Glutamatergic neuron (in vitro differentiated cells): ENCODE results near the gene RAB30. TPM values are rescaled to one million over a fixed set of nuclear protein-coding genes. Genes with fewer than 3 reads are reported as not detected.
A peak's percentile ranks its signal among the peaks of the same experiment; 100 is the strongest.
"Not testable (repeated sequence)": the region's sequence is repeated elsewhere in the genome, so short reads cannot be mapped to it uniquely, and the experiment has no call there.

Source experiments
- DNase-seq: peaks from one replicate; pipeline ENCODE4 v3.0.0; 2022
- H3K27ac Mint-ChIP-seq: one replicate; pipeline ENCODE4 v1.8.0; 2020; ENCODE audit warnings: mild to moderate bottlenecking, mixed read lengths, inconsistent platforms; ENCODE audit not compliant: unreplicated experiment
- H3K27me3 Mint-ChIP-seq: one replicate; pipeline ENCODE4 v1.8.0; 2020; ENCODE audit warnings: mild to moderate bottlenecking, moderate library complexity, mixed read lengths, inconsistent platforms; ENCODE audit not compliant: unreplicated experiment
- H3K36me3 Mint-ChIP-seq: one replicate; pipeline ENCODE4 v1.8.0; 2020; ENCODE audit warnings: mild to moderate bottlenecking, mixed read lengths, inconsistent platforms; ENCODE audit not compliant: unreplicated experiment
- H3K4me1 Mint-ChIP-seq: one replicate; pipeline ENCODE4 v1.8.0; 2020; ENCODE audit warnings: mild to moderate bottlenecking, low read depth, mixed read lengths, inconsistent platforms; ENCODE audit not compliant: unreplicated experiment
- H3K4me3 Mint-ChIP-seq: one replicate; pipeline ENCODE4 v1.8.0; 2020; ENCODE audit warnings: mild to moderate bottlenecking, mixed read lengths, inconsistent platforms; ENCODE audit not compliant: unreplicated experiment
- H3K9me3 Mint-ChIP-seq: one replicate; pipeline ENCODE4 v1.8.0; 2020; ENCODE audit warnings: mild to moderate bottlenecking, moderate library complexity, mixed read lengths, inconsistent platforms; ENCODE audit not compliant: unreplicated experiment
- CTCF ChIP-seq: fragments of 200-600 bp; sonication (generic); IDR thresholded peaks from one replicate; pipeline ENCODE4 v1.5.0; 2021; ENCODE audit not compliant: partially characterized antibody, unreplicated experiment
- total RNA-seq: library from RNA; stranded (reverse); fragmentation: NEBNext Ultra II Directional; extraction: Animal tissue kit (Norgen Biotek cat#: 25700); gene quantifications from one replicate; pipeline ENCODE4 v1.2.1, GENCODE V29; 2021; ENCODE audit not compliant: unreplicated experiment

Gene RAB30
- total RNA-seq, 1 donor from 2014 or later = 59.4 TPM

GRCh38 chr11:83012168-83013067 lies 59.3 kb downstream of the RAB30 start:
- no peak overlapping the region for H3K4me3 Mint-ChIP-seq
- H3K4me1 Mint-ChIP-seq = peaks cover 8% of the 10 kb centered on the region
- no peak for TF ChIP-seq CTCF
- peaks cover 4% of the 10 kb centered on the region for H3K36me3 Mint-ChIP-seq
- no peak overlapping the region for H3K27ac Mint-ChIP-seq
- peaks cover 1% of the 10 kb centered on the region for H3K9me3 Mint-ChIP-seq
- H3K27me3 Mint-ChIP-seq = peaks cover 2% of the 10 kb centered on the region
- DNase-seq = no peak

GRCh38 chr11:83011333-83012167 lies 60.1 kb downstream of the RAB30 start:
- peaks cover 4% of the 10 kb centered on the region for H3K36me3 Mint-ChIP-seq
- H3K4me1 Mint-ChIP-seq = peaks cover 13% of the 10 kb centered on the region
- DNase-seq = no peak
- no peak overlapping the region for H3K4me3 Mint-ChIP-seq
- no peak for TF ChIP-seq CTCF
- H3K9me3 Mint-ChIP-seq = peaks cover 1% of the 10 kb centered on the region
- peaks cover 2% of the 10 kb centered on the region for H3K27me3 Mint-ChIP-seq
- no peak overlapping the region for H3K27ac Mint-ChIP-seq

- Mint-ChIP-seq H3K9me3 (peaks cover 1% of the 10 kb centered on the region), H3K27me3 (peaks cover 2% of the 10 kb centered on the region), H3K4me3 (no peak overlapping the region), H3K4me1 (peaks cover 18% of the 10 kb centered on the region), H3K36me3 (no peaks in the 10 kb centered on the region), H3K27ac (no peak overlapping the region)
- no peak for DNase-seq
- no peak for TF ChIP-seq CTCF
Measured at GRCh38 chr11:83009999-83010398, 61.7 kb downstream of the RAB30 start.

- DNase-seq = not testable (repeated sequence)
- H3K4me1 Mint-ChIP-seq = peaks cover 20% of the 10 kb centered on the region
Measured at GRCh38 chr11:83009136-83009535, 62.6 kb downstream of the RAB30 start.

GRCh38 chr11:83008581-83008923 lies 63.1 kb downstream of the RAB30 start:
- no peaks in the 10 kb centered on the region for H3K36me3 Mint-ChIP-seq
- no peak for DNase-seq
- peak overlapping the region; percentile 0 for H3K27ac Mint-ChIP-seq
- H3K4me3 Mint-ChIP-seq = no peak overlapping the region
- no peaks in the 10 kb centered on the region for H3K27me3 Mint-ChIP-seq
- TF ChIP-seq CTCF = no peak
- H3K9me3 Mint-ChIP-seq = peaks cover 2% of the 10 kb centered on the region
- H3K4me1 Mint-ChIP-seq = peaks cover 20% of the 10 kb centered on the region

More at GRCh38 chr11:83009136-83009535, 62.6 kb downstream of the RAB30 start:
- H3K27ac Mint-ChIP-seq, H3K36me3 Mint-ChIP-seq, H3K27me3 Mint-ChIP-seq, H3K9me3 Mint-ChIP-seq, H3K4me3 Mint-ChIP-seq: not testable (repeated sequence)
